Suprapubic skin (tissue), 4 donors: ENCODE data around the gene CS. TPM values are rescaled to one million over a fixed set of nuclear protein-coding genes. Genes with fewer than 3 reads are reported as not detected.

Experiments
- DNase-seq, 2 donors: peaks; one replicate each; pipeline ENCODE4 v3.0.0-alpha.2; 2019; ENCODE audit warnings: low spot score in 2 of 2
- H3K27ac ChIP-seq: fragments of 200-600 bp; sonication (generic); one replicate; pipeline ENCODE4 v1.5.1; 2019
- H3K27me3 ChIP-seq: fragments of 200-600 bp; sonication (generic); one replicate; pipeline ENCODE4 v1.5.1; 2019
- H3K36me3 ChIP-seq: fragments of 200-600 bp; sonication (generic); one replicate; pipeline ENCODE4 v1.5.1; 2019
- H3K4me1 ChIP-seq: fragments of 200-600 bp; sonication (generic); one replicate; pipeline ENCODE4 v1.5.1; 2019
- H3K4me3 ChIP-seq: fragments of 200-600 bp; sonication (generic); one replicate; pipeline ENCODE4 v1.5.1; 2019; ENCODE audit warnings: mild to moderate bottlenecking
- H3K9me3 ChIP-seq: fragments of 200-600 bp; sonication (generic); one replicate; pipeline ENCODE4 v1.5.1; 2019
- CTCF ChIP-seq, 2 donors: fragments of 200-600 bp in 1 of 2; fragments of 450-650 bp in 1 of 2; sonication (generic) in 1 of 2; IDR thresholded peaks; one replicate each; pipeline ENCODE4 v1.5.1; 2016 to 2019; ENCODE audit warnings: antibody characterized with exemption in 2 of 2, mild to moderate bottlenecking in 1 of 2, moderate library complexity in 1 of 2
- EP300 ChIP-seq: sonication (generic); formaldehyde crosslinking; IDR thresholded peaks from one replicate; pipeline ENCODE4 v1.6.1; 2017; ENCODE audit warnings: antibody characterized with exemption
- POLR2A ChIP-seq, 2 donors: fragments of 450-650 bp; IDR thresholded peaks; one replicate each; pipeline ENCODE4 v1.6.1; 2017; ENCODE audit warnings: antibody characterized with exemption in 2 of 2, mild to moderate bottlenecking in 2 of 2, moderate library complexity in 2 of 2
- POLR2AphosphoS5 ChIP-seq, 3 donors: sonication (generic); formaldehyde crosslinking; IDR thresholded peaks; one replicate each; pipeline ENCODE4 v1.6.1; 2017; ENCODE audit warnings: antibody characterized with exemption in 3 of 3
- WGBS: methylation state at CpG from one replicate; pipeline ENCODE4 v1.1.5; 2018; 5-methylcytosine and 5-hydroxymethylcytosine counted together
- total RNA-seq, 4 donors: library from RNA; depleted of rRNA; stranded (reverse); fragments of >200 nt; gene quantifications; one replicate each; pipeline ENCODE4 v1.1.0, GENCODE V29; 2016

CS gene
- total RNA-seq, 4 donors from 2014 or later = 176 to 218 (median 179) TPM

GRCh38 chr12:56334490-56334793 is 34.3 kb upstream of the CS start:
- H3K4me3 ChIP-seq = peak overlapping the region; percentile 67
- WGBS = 8% methylated on average over 6 of the region's 6 CpGs
- H3K27ac ChIP-seq = peak overlapping the region; percentile 95
- H3K9me3 ChIP-seq = no peaks in the 10 kb centered on the region
- DNase-seq = no peak
- peaks cover 18% of the 10 kb centered on the region for H3K4me1 ChIP-seq
- no peaks in the 10 kb centered on the region for H3K27me3 ChIP-seq
- TF ChIP-seq POLR2AphosphoS5 (IDR thresholded peaks at IDR 0.05) = no peak
- TF ChIP-seq EP300 = no peak
- no peak for TF ChIP-seq CTCF (IDR thresholded peaks at IDR 0.05)
- no peak for TF ChIP-seq POLR2A (IDR thresholded peaks at IDR 0.05)
- no peaks in the 10 kb centered on the region for H3K36me3 ChIP-seq

DNA sequence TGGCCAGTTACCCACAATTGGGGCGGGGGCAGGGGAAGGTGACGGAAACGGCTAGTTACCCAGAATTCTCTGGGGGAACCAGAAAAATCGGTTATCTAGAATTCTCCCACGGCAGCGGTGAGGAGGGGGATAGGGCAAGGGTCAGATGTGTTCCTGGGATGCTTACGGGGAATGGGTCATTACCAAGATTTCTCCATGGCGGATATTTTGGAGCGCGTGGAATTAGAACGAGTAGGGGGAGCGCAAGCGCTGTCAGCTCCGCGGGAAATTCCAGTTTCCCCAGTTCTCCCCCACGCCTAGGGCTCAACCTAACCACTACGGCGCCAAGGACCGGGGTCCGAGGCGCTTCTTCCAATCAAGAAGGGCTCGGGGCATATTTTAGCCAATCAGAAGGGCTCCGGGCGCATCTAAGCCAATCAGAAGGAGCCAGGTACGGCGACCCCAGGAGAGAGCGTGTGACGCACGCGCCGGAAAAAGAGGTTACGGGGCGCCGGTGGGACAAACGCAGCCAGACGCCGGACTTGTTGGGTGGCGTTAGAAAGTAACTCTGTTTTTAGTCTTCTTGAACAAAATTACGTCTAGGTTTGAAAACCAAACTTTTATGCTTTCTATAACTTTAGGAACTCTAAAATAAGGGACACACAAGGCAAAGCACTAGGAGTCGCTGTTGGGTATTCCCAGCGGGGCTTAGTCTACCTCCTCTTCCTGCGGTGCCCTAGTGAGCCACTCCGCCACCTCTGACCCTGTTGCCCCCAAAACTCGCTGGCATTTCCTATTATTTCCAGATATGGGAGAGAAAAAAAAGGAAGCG is 33.8 kb upstream of the CS start, which contains the start of gene PAN2:
TSS of gene PAN2 (minus strand) at position 322 of the 811 bp plus-strand sequence. CDS start 906 bp downstream, outside the sequence.
- H3K27ac ChIP-seq = peak within 1 kb of the TSS; percentile 95
- H3K4me3 ChIP-seq = peak within 1 kb of the TSS; percentile 67
- H3K9me3 ChIP-seq = no peaks in the 10 kb centered on the region
- DNase-seq = peak; percentile 96 to 98
- TF ChIP-seq CTCF (IDR thresholded peaks at IDR 0.05) = peak; percentile 44 to 66
- peak in 1 of 2 donors; percentile 65 for TF ChIP-seq POLR2A (IDR thresholded peaks at IDR 0.05)
- TF ChIP-seq POLR2AphosphoS5 (IDR thresholded peaks at IDR 0.05) = peak in 1 of 3 donors; percentile 91
- TF ChIP-seq EP300 = no peak
- WGBS = under 1% methylated on average over 44 of the region's 45 CpGs
- H3K36me3 ChIP-seq = no peaks in the 10 kb centered on the region
- no peaks in the 10 kb centered on the region for H3K27me3 ChIP-seq
- peaks cover 18% of the 10 kb centered on the region for H3K4me1 ChIP-seq

GRCh38 chr12:56333197-56333678 is 33.1 kb upstream of the CS start:
- Histone ChIP-seq H3K4me1 (peaks cover 18% of the 10 kb centered on the region), H3K27ac (peak overlapping the region; percentile 95), H3K36me3 (peaks cover 4% of the 10 kb centered on the region), H3K27me3 (no peaks in the 10 kb centered on the region), H3K4me3 (peak overlapping the region; percentile 67), H3K9me3 (no peaks in the 10 kb centered on the region)
- TF ChIP-seq CTCF (IDR thresholded peaks at IDR 0.05) (no peak), EP300 (no peak), POLR2A (IDR thresholded peaks at IDR 0.05) (no peak), POLR2AphosphoS5 (IDR thresholded peaks at IDR 0.05) (no peak)
- no peak for DNase-seq
- 29% methylated on average over 8 of the region's 8 CpGs for WGBS

DNA sequence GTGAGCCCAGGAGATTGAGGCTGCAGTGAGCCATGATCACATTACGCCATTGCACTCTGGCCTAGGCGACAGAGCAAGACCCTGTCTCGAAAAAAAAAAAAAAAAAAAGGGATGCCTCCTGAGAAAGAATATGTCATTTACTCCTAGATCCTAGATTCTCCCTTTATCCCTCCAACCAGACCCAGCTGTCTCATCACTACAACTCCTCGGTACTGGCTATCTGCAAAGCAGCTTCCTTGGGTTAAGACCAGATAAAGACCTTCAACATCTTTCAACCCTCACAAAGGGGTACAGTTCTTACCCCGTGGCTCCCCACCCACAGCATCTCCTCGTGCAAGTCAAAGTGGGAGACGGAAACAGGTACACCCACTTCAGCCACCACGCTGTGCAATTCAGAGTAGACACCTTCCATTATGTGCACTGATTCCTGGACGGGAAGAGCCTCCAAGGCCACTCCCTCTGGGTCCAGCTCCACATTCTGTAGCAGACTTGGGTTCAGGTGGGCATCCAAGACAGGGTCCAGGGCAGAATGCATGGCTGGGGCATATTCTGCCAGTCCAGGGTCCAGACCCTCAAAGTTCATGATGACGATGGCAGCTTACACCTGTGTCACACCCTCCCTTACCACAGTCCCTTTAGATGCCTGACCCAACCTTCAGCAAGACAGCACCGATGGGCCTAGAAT is 32.5 kb upstream of the CS start:
- DNase-seq = no peak
- no peaks in the 10 kb centered on the region for H3K9me3 ChIP-seq
- WGBS = 95% methylated on average over 11 of the region's 11 CpGs
- TF ChIP-seq CTCF (IDR thresholded peaks at IDR 0.05) (no peak), EP300 (no peak), POLR2A (IDR thresholded peaks at IDR 0.05) (no peak), POLR2AphosphoS5 (IDR thresholded peaks at IDR 0.05) (no peak)
- H3K4me1 ChIP-seq = peaks cover 18% of the 10 kb centered on the region
- H3K36me3 ChIP-seq = peaks cover 10% of the 10 kb centered on the region
- H3K27me3 ChIP-seq = no peaks in the 10 kb centered on the region
- H3K27ac ChIP-seq = peak overlapping the region; percentile 95
- H3K4me3 ChIP-seq = peak overlapping the region; percentile 67

GRCh38 chr12:56330936-56331490 is 30.9 kb upstream of the CS start:
- peaks cover 26% of the 10 kb centered on the region for H3K36me3 ChIP-seq
- H3K9me3 ChIP-seq = no peaks in the 10 kb centered on the region
- no peaks in the 10 kb centered on the region for H3K27me3 ChIP-seq
- no peak overlapping the region for H3K27ac ChIP-seq
- H3K4me1 ChIP-seq = peaks cover 18% of the 10 kb centered on the region
- H3K4me3 ChIP-seq = no peak overlapping the region
- no peak for TF ChIP-seq POLR2AphosphoS5 (IDR thresholded peaks at IDR 0.05)
- TF ChIP-seq CTCF (IDR thresholded peaks at IDR 0.05) = no peak
- no peak for TF ChIP-seq POLR2A (IDR thresholded peaks at IDR 0.05)
- TF ChIP-seq EP300 = no peak
- WGBS = 95% methylated on average over 7 of the region's 7 CpGs
- DNase-seq = no peak
